SU-DHL-6 (cell line): Measurements from ENCODE around the gene SESN2.

Source experiments
- EZH2phosphoT487 ChIP-seq: fragments of 200-600 bp; sonication (generic), shearing (Covaris generic); conservative IDR thresholded peaks from 2 replicates; pipeline ENCODE4 v1.6.1; 2018; ENCODE audit warnings: mild to moderate bottlenecking, antibody characterized with exemption, low read length, moderate library complexity, mixed read lengths
- TF ChIP-seq, protein P1 (sequence below): fragments of 200-600 bp; sonication (generic); IDR thresholded peaks from one replicate; pipeline ENCODE4 v1.5.1; 2017; ENCODE audit warnings: antibody characterized with exemption, mild to moderate bottlenecking, low read length, moderate library complexity; ENCODE audit not compliant: insufficient read depth, poor library complexity, severe bottlenecking

DNA sequence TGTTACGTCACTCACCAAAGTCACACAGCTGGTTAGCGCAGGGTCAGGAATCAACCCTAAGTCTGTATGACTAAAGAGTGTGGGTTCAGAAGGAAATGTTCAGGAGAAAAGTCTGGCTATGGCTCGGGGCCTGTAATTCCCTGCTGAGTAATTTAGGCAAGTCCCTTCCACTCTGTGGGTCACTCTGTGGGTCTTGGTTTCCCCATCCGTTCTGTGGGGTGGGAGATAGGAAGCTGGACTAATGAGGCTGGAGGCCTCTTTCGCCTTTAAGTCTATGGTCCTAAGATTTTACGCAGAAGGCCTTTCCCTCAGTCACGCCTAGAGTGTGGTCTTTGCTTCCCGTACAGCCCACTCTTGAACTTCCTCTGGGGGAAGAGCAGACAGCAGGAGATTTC is 55.2 kb downstream of the SESN2 start:
- TF ChIP-seq, protein P1, sequence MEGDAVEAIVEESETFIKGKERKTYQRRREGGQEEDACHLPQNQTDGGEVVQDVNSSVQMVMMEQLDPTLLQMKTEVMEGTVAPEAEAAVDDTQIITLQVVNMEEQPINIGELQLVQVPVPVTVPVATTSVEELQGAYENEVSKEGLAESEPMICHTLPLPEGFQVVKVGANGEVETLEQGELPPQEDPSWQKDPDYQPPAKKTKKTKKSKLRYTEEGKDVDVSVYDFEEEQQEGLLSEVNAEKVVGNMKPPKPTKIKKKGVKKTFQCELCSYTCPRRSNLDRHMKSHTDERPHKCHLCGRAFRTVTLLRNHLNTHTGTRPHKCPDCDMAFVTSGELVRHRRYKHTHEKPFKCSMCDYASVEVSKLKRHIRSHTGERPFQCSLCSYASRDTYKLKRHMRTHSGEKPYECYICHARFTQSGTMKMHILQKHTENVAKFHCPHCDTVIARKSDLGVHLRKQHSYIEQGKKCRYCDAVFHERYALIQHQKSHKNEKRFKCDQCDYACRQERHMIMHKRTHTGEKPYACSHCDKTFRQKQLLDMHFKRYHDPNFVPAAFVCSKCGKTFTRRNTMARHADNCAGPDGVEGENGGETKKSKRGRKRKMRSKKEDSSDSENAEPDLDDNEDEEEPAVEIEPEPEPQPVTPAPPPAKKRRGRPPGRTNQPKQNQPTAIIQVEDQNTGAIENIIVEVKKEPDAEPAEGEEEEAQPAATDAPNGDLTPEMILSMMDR: no peak
- TF ChIP-seq EZH2phosphoT487: no peak
